CD4-positive, alpha-beta T cell (primary cell): ENCODE results near the gene KCNIP4. TPM values are rescaled to one million over a fixed set of nuclear protein-coding genes. Genes with fewer than 3 reads are reported as not detected.

ENCODE experiments used
- ATAC-seq: fragments of 200-7000 bp; cut with Tn5 transposase; one replicate; pipeline ENCODE4 v1.10.0; 2022; ENCODE audit warnings: mild to moderate bottlenecking; ENCODE audit not compliant: poor library complexity
- CTCF ChIA-PET: fragments of 350-600 bp; sonication (Branson Sonifier 250); formaldehyde crosslinking; loops from one replicate; lab custom pipeline; 2021; ENCODE audit warnings: antibody characterized with exemption, inconsistent platforms; lab: Charles Lee
- POLR2A ChIA-PET: fragments of 350-600 bp; sonication (Branson Sonifier 250); formaldehyde crosslinking; loops from one replicate; lab custom pipeline; 2021; ENCODE audit warnings: antibody characterized with exemption, inconsistent platforms; lab: Charles Lee
- DNase-seq, 14 experiments: peaks; one replicate each; pipeline ENCODE4 v3.0.0-alpha.2; 2013 to 2020; ENCODE audit warnings: mixed read lengths in 2 of 14
- H3K27ac ChIP-seq, 2 donors: one replicate each; pipeline versions ENCODE4 v1.5.1 to v1.7.0; 2013; ENCODE audit warnings: low read length in 2 of 2, low read depth in 1 of 2, mild to moderate bottlenecking in 1 of 2
- H3K27me3 ChIP-seq, 2 experiments: 1 replicate in 1 of 2; 2 replicates in 1 of 2; pipeline versions ENCODE4 v1.6.1 to v1.7.0; 2013; ENCODE audit warnings: low read length in 2 of 2, control low read depth in 1 of 2, mild to moderate bottlenecking in 1 of 2, moderate library complexity in 1 of 2; ENCODE audit not compliant: insufficient read depth in 2 of 2, control insufficient read depth in 1 of 2
- H3K36me3 ChIP-seq: one replicate; pipeline ENCODE4 v1.6.1; 2013; ENCODE audit warnings: low read length, control low read depth; ENCODE audit not compliant: insufficient read depth
- H3K4me1 ChIP-seq: one replicate; pipeline ENCODE4 v1.6.1; 2013; ENCODE audit warnings: low read length, control low read depth; ENCODE audit not compliant: insufficient read depth
- H3K4me3 ChIP-seq: one replicate; pipeline ENCODE4 v1.5.1; 2013; ENCODE audit warnings: mild to moderate bottlenecking, low read length, moderate library complexity
- H3K9me3 ChIP-seq, 2 experiments: 1 replicate in 1 of 2; 2 replicates in 1 of 2; pipeline versions ENCODE4 v1.6.1 to v1.7.0; 2013; ENCODE audit warnings: low read length in 2 of 2, mild to moderate bottlenecking in 2 of 2, control low read depth in 1 of 2, moderate library complexity in 1 of 2; ENCODE audit not compliant: control insufficient read depth in 1 of 2, insufficient read depth in 1 of 2
- H3K27ac Mint-ChIP-seq: one replicate; pipeline ENCODE4 v1.8.0; 2020; ENCODE audit warnings: mixed read lengths
- H3K27me3 Mint-ChIP-seq: one replicate; pipeline ENCODE4 v1.8.0; 2021; ENCODE audit warnings: mixed read lengths
- H3K36me3 Mint-ChIP-seq: one replicate; pipeline ENCODE4 v1.8.0; 2021; ENCODE audit warnings: low read depth, mixed read lengths
- H3K4me1 Mint-ChIP-seq: one replicate; pipeline ENCODE4 v1.8.0; 2021; ENCODE audit warnings: low read depth, mixed read lengths
- H3K4me3 Mint-ChIP-seq: one replicate; pipeline ENCODE4 v1.8.0; 2020; ENCODE audit warnings: mild to moderate bottlenecking, mixed read lengths
- H3K9me3 Mint-ChIP-seq: one replicate; pipeline ENCODE4 v1.8.0; 2020; ENCODE audit warnings: mixed read lengths
- intact Hi-C, 2 experiments: fragments of 100-400 bp; cut with DNase I in 1 of 2; cut with micrococcal nuclease in 1 of 2; formaldehyde crosslinking; loops; one replicate each; pipeline versions ENCODE4 v1.15.1 to v1.9.0; 2023 to 2025; cut with DNase I, micrococcal nuclease
- total RNA-seq, 174 experiments: library from RNA in 2 of 174; stranded (reverse) in 2 of 174; gene quantifications; one replicate each; pipeline ENCODE4 v1.2.3 and lab custom pipeline; 2021 to 2026
- TF ChIP-seq, protein P1 (sequence below): fragments of 200-600 bp; IDR thresholded peaks from one replicate; pipeline ENCODE4 v1.8.0; 2022; ENCODE audit warnings: antibody characterized with exemption, mild to moderate bottlenecking

Gene KCNIP4
- total RNA-seq, 2 experiments from 2014 or later, result not detected

DNA sequence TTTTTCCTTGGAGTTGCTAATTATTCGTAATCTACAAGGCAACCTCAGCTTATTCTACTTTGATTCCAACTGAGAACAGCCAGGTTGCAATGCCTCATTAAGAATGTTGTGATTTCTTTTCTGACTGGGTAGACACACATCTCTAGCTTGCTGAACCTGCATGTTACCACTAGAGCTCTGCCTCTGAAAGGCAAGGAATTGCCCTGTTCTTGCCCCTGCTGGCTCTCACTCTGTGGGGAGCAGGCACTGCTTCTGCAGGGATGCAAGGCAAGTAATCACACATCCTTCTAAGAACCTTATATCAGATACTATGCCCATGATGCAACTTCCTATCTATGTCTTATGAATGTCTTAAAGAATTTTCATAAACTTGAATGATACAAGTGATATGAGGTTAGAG is 745.2 kb downstream of the KCNIP4 start:
- H3K27ac Mint-ChIP-seq, result no peak overlapping the region
- no peak overlapping the region for H3K4me3 Mint-ChIP-seq
- no peaks in the 10 kb centered on the region for H3K4me1 Mint-ChIP-seq
- H3K27me3 ChIP-seq, result no peaks in the 10 kb centered on the region
- H3K36me3 Mint-ChIP-seq, result no peaks in the 10 kb centered on the region
- no peak overlapping the region for H3K27ac ChIP-seq
- intact Hi-C loops, result no loop called here
- no peaks in the 10 kb centered on the region for H3K36me3 ChIP-seq
- no peak for ATAC-seq
- no peaks in the 10 kb centered on the region for H3K27me3 Mint-ChIP-seq
- TF ChIP-seq, protein P1, sequence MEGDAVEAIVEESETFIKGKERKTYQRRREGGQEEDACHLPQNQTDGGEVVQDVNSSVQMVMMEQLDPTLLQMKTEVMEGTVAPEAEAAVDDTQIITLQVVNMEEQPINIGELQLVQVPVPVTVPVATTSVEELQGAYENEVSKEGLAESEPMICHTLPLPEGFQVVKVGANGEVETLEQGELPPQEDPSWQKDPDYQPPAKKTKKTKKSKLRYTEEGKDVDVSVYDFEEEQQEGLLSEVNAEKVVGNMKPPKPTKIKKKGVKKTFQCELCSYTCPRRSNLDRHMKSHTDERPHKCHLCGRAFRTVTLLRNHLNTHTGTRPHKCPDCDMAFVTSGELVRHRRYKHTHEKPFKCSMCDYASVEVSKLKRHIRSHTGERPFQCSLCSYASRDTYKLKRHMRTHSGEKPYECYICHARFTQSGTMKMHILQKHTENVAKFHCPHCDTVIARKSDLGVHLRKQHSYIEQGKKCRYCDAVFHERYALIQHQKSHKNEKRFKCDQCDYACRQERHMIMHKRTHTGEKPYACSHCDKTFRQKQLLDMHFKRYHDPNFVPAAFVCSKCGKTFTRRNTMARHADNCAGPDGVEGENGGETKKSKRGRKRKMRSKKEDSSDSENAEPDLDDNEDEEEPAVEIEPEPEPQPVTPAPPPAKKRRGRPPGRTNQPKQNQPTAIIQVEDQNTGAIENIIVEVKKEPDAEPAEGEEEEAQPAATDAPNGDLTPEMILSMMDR, result no peak
- DNase-seq, result no peak
- no peak overlapping the region for H3K4me3 ChIP-seq
- no peaks in the 10 kb centered on the region for H3K4me1 ChIP-seq
- POLR2A ChIA-PET, result no interaction called here
- CTCF ChIA-PET, result no interaction called here
- H3K9me3 ChIP-seq, result no peaks in the 10 kb centered on the region
- peaks cover 7% of the 10 kb centered on the region for H3K9me3 Mint-ChIP-seq

DNA sequence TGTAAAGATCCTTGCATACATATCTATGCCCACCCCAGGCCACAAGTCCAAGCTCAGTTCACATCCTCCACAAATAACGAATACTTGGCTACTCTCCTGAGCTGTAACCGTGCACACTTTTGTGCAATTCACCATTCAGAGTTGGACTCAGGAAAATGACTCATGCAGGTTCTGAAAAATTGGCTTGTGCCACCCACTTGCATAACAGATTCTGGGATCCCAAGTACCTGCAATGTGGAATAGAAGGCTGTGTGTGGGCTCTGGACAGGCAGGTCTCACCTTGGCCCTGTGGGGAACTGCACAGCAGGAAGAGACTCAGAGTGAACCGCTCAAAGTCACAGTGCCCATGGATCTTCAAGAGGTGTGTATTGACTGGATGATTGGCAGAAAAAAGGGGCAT is 745.6 kb downstream of the KCNIP4 start:
- H3K9me3 ChIP-seq, result no peaks in the 10 kb centered on the region

DNA sequence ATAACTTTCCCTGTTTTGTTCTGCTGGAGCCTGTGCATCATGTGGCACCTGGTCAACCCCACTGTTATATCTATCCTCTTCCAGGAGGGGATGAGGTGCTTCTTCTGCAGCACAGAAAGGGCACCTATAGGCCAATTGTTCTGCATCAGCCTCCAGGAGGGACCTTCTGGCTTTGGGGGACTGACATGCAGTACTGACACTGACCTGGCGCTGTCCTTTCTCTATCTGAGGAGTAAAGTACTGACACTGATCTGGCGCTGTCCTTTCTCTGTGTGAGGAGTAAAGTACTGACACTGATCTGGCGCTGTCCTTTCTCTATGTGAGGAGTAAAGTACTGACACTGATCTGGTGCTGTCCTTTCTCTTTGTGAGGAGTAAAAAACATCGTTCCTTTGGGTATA is 749.9 kb downstream of the KCNIP4 start:
- Mint-ChIP-seq H3K36me3 (no peaks in the 10 kb centered on the region), H3K9me3 (peaks cover 2% of the 10 kb centered on the region), H3K27me3 (no peaks in the 10 kb centered on the region), H3K4me3 (no peak overlapping the region), H3K4me1 (no peaks in the 10 kb centered on the region), H3K27ac (no peak overlapping the region)
- ChIA-PET POLR2A (no interaction called here), CTCF (no interaction called here)
- peaks cover 0 to under 1% of the 10 kb centered on the region in 2 experiments for H3K9me3 ChIP-seq
- no peak overlapping the region for H3K27ac ChIP-seq
- no peaks in the 10 kb centered on the region for H3K27me3 ChIP-seq
- DNase-seq (no peak), ATAC-seq (no peak)
- TF ChIP-seq, protein P1, result no peak
- intact Hi-C loops, result no loop called here
- H3K36me3 ChIP-seq, result no peaks in the 10 kb centered on the region
- no peaks in the 10 kb centered on the region for H3K4me1 ChIP-seq
- H3K4me3 ChIP-seq, result no peak overlapping the region

More for the DNA sequence above, 745.6 kb downstream of the KCNIP4 start:
- no peaks in the 10 kb centered on the region for H3K36me3 ChIP-seq
- no peak overlapping the region for H3K4me3 Mint-ChIP-seq
- H3K27ac ChIP-seq, result no peak overlapping the region
- H3K27me3 Mint-ChIP-seq, result no peaks in the 10 kb centered on the region
- H3K9me3 Mint-ChIP-seq, result peaks cover 2% of the 10 kb centered on the region
- intact Hi-C loops, result no loop called here
- H3K4me1 ChIP-seq, result no peaks in the 10 kb centered on the region
- no peaks in the 10 kb centered on the region for H3K36me3 Mint-ChIP-seq
- H3K4me3 ChIP-seq, result no peak overlapping the region
- no peaks in the 10 kb centered on the region for H3K4me1 Mint-ChIP-seq
- no peaks in the 10 kb centered on the region for H3K27me3 ChIP-seq
- no peak overlapping the region for H3K27ac Mint-ChIP-seq
- TF ChIP-seq, protein P1, result no peak
- DNase-seq, result no peak
- ChIA-PET CTCF (no interaction called here), POLR2A (no interaction called here)
- no peak for ATAC-seq
